Prostate gland (tissue), 2 donors: ENCODE data around the gene CACNA1B.

Experiments used
- CTCF ChIP-seq, 4 experiments: fragments of 200-600 bp in 2 of 4; fragments of 450-650 bp in 2 of 4; sonication (generic) in 2 of 4; IDR thresholded peaks; 1 replicate in 3 of 4; 2 replicates in 1 of 4; pipeline ENCODE4 v1.5.1; 2016 to 2019; ENCODE audit warnings: antibody characterized with exemption in 4 of 4, mild to moderate bottlenecking in 2 of 4, moderate library complexity in 2 of 4
- POLR2A ChIP-seq: fragments of 450-650 bp; IDR thresholded peaks from one replicate; pipeline ENCODE4 v1.6.1; 2016; ENCODE audit warnings: antibody characterized with exemption, mild to moderate bottlenecking
- POLR2AphosphoS5 ChIP-seq: sonication (generic); formaldehyde crosslinking; IDR thresholded peaks from one replicate; pipeline ENCODE4 v1.6.1; 2017; ENCODE audit warnings: antibody characterized with exemption

GRCh38 chr9:137837345-137838278 lies 40.0 kb upstream of the CACNA1B start:
- TF ChIP-seq CTCF (IDR thresholded peaks at IDR 0.05) (no peak), POLR2A (no peak), POLR2AphosphoS5 (no peak)
